Adrenal gland (tissue), 12 donors: Measurements from ENCODE around the gene SCGB1A1. TPM values are rescaled to one million over a fixed set of nuclear protein-coding genes. Genes with fewer than 3 reads are reported as not detected.
A peak's percentile ranks its signal among the peaks of the same experiment; 100 is the strongest.

Source experiments
- DNase-seq, 7 donors: peaks; one replicate each; pipeline ENCODE4 v3.0.0-alpha.2; 2019 to 2020
- H3K27ac ChIP-seq, 5 donors: fragments of 200-600 bp; sonication (generic) in 4 of 5; 1 replicate in 3 of 5; 2 replicates in 2 of 5; pipeline versions ENCODE4 v1.5.1 to v1.8.0; 2016 to 2020; ENCODE audit warnings: mild to moderate bottlenecking in 1 of 5
- H3K27me3 ChIP-seq: fragments of 200-600 bp; 2 replicates; pipeline ENCODE4 v1.8.0; 2021
- H3K36me3 ChIP-seq, 2 donors: fragments of 200-600 bp; replicated peaks in 1 of 2; 1 replicate in 1 of 2; 2 replicates in 1 of 2; pipeline versions ENCODE4 v1.5.1 to v1.8.0; 2018 to 2022
- H3K4me1 ChIP-seq, 2 donors: fragments of 200-600 bp; replicated peaks in 1 of 2; 1 replicate in 1 of 2; 2 replicates in 1 of 2; pipeline versions ENCODE4 v1.5.1 to v1.8.0; 2018 to 2021
- H3K4me3 ChIP-seq, 4 donors: fragments of 200-600 bp; sonication (generic) in 3 of 4; one replicate each; pipeline ENCODE4 v1.5.1; 2016 to 2018
- H3K9me3 ChIP-seq, 3 donors: fragments of 200-600 bp; sonication (generic) in 1 of 3; replicated peaks in 1 of 3; 1 replicate in 2 of 3; 2 replicates in 1 of 3; pipeline versions ENCODE4 v1.5.1 to v1.8.0; 2016 to 2021
- POLR2A ChIP-seq, 2 donors: fragments of 450-650 bp; IDR thresholded peaks; one replicate each; pipeline ENCODE4 v1.6.1; 2017; ENCODE audit warnings: antibody characterized with exemption in 2 of 2, mild to moderate bottlenecking in 2 of 2, moderate library complexity in 1 of 2
- WGBS, 4 donors: extraction: QIAGEN DNeasy Blood & Tissue Kit in 2 of 4; methylation state at CpG; one replicate each; pipeline versions ENCODE4 v1.1.5 to v1.1.7; 2013 to 2017; 5-methylcytosine and 5-hydroxymethylcytosine counted together
- intact Hi-C, 2 donors: fragments of 100-400 bp; cut with DNase I; formaldehyde crosslinking; loops; one replicate each; pipeline versions ENCODE4 v1.14.1 to v1.15.0; 2022 to 2023
- polyA plus RNA-seq, 3 donors: library from polyadenylated mRNA; stranded (reverse); fragments of 200-250 nt in 2 of 3; fragments of 350-450 nt in 1 of 3; fragmentation: Illumina TruSeq in 1 of 3; extraction: RNeasy Lipid Tissue Mini Kit (QIAGEN cat#74804) in 1 of 3; gene quantifications; one replicate each; pipeline ENCODE4 v1.2.3, GENCODE V29; 2013 to 2014
- total RNA-seq, 9 donors: library from RNA; depleted of rRNA in 4 of 9; stranded (reverse); fragments of >200 nt in 4 of 9; fragments of 120-200 nt in 1 of 9; fragmentation: NEBNext Ultra II Directional in 1 of 9; extraction: Animal tissue kit (Norgen Biotek cat#: 25700) in 1 of 9; gene quantifications; one replicate each; pipeline versions ENCODE4 v1.1.0 to v1.2.4, GENCODE V29; 2013 to 2023
- TF ChIP-seq, protein P1 (sequence below), 6 experiments: fragments of 450-650 bp in 4 of 6; fragments of 200-600 bp in 2 of 6; sonication (generic) in 1 of 6; IDR thresholded peaks; 1 replicate in 5 of 6; 2 replicates in 1 of 6; pipeline versions ENCODE4 v1.5.1 to v1.8.0; 2016 to 2021; ENCODE audit warnings: antibody characterized with exemption in 6 of 6, mild to moderate bottlenecking in 2 of 6, moderate library complexity in 1 of 6
- donor health status: healthy with polysubstance abuse.
- donor health status: Bipolar disorder and iron deficiency.
- donor health status: DM: yes; HTN: yes; CAD: no.
- donor health status: DM: no; HTN: no; CAD: no.
- donor health status: DM: no; HTN: no; CAD: no.
- donor health status: DM: yes; HTN: yes; CAD: no.

The SCGB1A1 gene
- total and polyA plus RNA-seq, 12 donors = 1.5 to 3.1 (median 1.7) TPM; not detected in 9

DNA sequence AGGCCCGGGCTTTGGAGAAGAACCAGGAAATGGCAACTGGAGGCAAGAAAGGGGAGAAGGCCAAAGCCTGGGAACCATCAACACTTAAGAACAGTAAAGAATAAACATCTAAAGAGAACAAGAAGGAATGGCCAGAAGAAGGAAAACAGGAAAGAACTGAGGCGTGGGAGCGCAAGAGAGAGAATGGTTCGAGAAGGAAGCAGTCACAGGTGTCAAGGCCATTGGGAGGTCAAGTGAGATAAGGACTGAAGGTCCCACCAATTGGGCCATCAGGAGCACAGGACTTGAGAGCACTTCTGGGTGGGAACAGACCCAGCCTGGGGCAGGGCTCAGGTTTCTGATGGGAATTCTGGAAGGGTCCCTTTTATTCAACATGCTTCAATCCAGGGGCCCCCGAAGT is 697 bp upstream of the SCGB1A1 start:
- Histone ChIP-seq H3K27me3 (no peaks in the 10 kb centered on the region), H3K4me1 (no peaks in the 10 kb centered on the region), H3K36me3 (no peaks in the 10 kb centered on the region), H3K9me3 (no peaks in the 10 kb centered on the region), H3K4me3 (no peak overlapping the region), H3K27ac (no peak overlapping the region)
- WGBS, 4 donors = 74 to 87% (median 80%) methylated on average over 4 to 5 of the region's 5 CpGs
- TF ChIP-seq, protein P1, sequence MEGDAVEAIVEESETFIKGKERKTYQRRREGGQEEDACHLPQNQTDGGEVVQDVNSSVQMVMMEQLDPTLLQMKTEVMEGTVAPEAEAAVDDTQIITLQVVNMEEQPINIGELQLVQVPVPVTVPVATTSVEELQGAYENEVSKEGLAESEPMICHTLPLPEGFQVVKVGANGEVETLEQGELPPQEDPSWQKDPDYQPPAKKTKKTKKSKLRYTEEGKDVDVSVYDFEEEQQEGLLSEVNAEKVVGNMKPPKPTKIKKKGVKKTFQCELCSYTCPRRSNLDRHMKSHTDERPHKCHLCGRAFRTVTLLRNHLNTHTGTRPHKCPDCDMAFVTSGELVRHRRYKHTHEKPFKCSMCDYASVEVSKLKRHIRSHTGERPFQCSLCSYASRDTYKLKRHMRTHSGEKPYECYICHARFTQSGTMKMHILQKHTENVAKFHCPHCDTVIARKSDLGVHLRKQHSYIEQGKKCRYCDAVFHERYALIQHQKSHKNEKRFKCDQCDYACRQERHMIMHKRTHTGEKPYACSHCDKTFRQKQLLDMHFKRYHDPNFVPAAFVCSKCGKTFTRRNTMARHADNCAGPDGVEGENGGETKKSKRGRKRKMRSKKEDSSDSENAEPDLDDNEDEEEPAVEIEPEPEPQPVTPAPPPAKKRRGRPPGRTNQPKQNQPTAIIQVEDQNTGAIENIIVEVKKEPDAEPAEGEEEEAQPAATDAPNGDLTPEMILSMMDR (IDR thresholded peaks at IDR 0.05) = no peak
- no peak for TF ChIP-seq POLR2A (IDR thresholded peaks at IDR 0.05)
- no peak for DNase-seq
- intact Hi-C loops = no loop called here

DNA sequence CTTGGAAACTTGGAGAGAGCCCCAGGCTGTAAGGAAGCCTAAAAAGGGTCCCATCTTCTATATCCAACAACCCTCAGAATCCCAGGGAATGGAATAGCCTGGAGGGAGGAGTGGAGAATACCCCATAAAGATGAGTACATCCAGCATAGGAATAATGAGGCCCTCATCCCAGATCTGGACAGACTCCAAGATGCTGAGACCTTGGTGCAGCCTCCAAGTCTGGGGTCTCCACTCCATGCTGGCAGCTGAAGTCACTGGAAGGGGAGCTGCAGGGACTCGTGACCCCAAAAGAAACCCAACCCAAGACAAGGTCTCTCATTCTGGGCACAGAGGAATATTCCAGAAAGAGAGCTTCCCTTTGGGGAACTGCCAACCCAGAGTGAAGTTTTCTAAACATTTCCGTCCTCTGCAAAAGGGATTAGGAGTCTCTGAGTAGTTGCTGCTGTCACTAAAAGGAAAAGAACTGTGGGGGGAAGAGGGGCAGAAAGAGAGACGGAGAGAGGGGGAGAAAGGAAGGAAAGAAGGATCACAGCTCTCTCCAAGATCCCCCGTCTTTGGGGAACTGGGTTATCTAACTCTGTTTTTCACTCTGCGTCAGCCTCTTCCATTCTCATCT is 589 bp downstream of the SCGB1A1 start:
- TF ChIP-seq, protein P1 (IDR thresholded peaks at IDR 0.05) = no peak
- DNase-seq = no peak
- H3K4me1 ChIP-seq = no peaks in the 10 kb centered on the region
- 52 to 66% (median 55%) methylated on average over 4 to 5 of the region's 5 CpGs for WGBS, 4 donors
- no peak overlapping the region for H3K4me3 ChIP-seq
- H3K9me3 ChIP-seq = no peaks in the 10 kb centered on the region
- no peaks in the 10 kb centered on the region for H3K36me3 ChIP-seq
- intact Hi-C loops = no loop called here
- H3K27ac ChIP-seq = peak overlapping the region in 2 of 5 donors; percentile 48 to 57
- no peaks in the 10 kb centered on the region for H3K27me3 ChIP-seq

DNA sequence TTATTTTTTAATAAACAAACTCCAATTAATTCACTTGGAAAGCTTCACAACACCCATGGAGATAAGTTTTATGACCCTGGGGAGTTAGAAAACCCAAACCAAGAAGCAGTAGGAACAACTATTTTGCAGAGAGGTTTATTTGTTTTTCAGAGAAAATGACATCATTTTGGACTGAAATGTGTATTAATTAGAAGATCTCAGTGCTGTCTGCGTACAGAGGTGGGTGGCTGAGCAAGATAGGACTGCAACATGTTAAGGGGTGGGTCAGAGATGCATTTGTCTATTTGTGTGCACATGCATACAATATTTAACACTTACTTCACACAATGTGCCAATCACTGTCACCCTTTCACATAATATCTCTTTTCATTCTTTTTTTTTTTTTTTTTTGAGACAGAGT is 1.1 kb downstream of the SCGB1A1 start:
- DNase-seq = no peak
- 62 to 71% (median 64%) methylated on average over 1 of the region's 1 CpG for WGBS, 4 donors
- Histone ChIP-seq H3K36me3 (no peaks in the 10 kb centered on the region), H3K4me3 (no peak overlapping the region), H3K9me3 (no peaks in the 10 kb centered on the region), H3K4me1 (no peaks in the 10 kb centered on the region), H3K27me3 (no peaks in the 10 kb centered on the region), H3K27ac (peak overlapping the region in 2 of 5 donors; percentile 48 to 57)
- TF ChIP-seq POLR2A (IDR thresholded peaks at IDR 0.05) = no peak
- TF ChIP-seq, protein P1 (IDR thresholded peaks at IDR 0.05) = no peak
- intact Hi-C loops = loop anchor here (5.0 kb wide), 2 partner anchors 122 to 142 kb away; no protein-coding TSS in a partner anchor

DNA sequence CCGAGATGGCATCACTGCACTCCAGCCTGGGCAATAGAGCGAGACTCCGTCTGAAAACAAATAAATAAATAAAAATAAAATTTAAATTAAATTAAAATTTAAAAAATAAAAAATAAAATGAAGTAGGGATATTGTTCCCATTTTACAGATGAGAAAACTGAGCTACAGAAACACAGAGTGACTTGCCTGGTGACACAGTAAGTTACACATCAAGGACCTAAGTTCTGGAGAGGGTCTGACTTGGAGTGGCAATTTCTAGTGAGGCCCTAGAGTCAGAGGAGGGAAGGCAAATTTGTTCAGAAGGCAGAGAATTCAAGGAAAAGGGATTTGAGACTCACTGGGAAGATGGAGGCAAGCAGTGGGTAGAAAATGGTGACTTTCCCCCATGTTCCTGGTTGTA is 2.0 kb downstream of the SCGB1A1 start:
- no peak for DNase-seq
- Histone ChIP-seq H3K4me3 (no peak overlapping the region), H3K36me3 (no peaks in the 10 kb centered on the region), H3K4me1 (no peaks in the 10 kb centered on the region), H3K27ac (no peak overlapping the region), H3K9me3 (no peaks in the 10 kb centered on the region), H3K27me3 (no peaks in the 10 kb centered on the region)
- intact Hi-C loops = loop anchor here (5.0 kb wide), 2 partner anchors 121 to 141 kb away; no protein-coding TSS in a partner anchor
- no peak for TF ChIP-seq POLR2A (IDR thresholded peaks at IDR 0.05)
- TF ChIP-seq, protein P1 (IDR thresholded peaks at IDR 0.05) = no peak
- WGBS, 4 donors = 89 to 99% (median 95%) methylated on average over 3 of the region's 3 CpGs
